Measurements from ENCODE around the gene ADORA1.

GRCh38 chr1:203097001-203097400 is 30.5 kb upstream of the ADORA1 start:
- TF ChIP-seq, protein P1, sequence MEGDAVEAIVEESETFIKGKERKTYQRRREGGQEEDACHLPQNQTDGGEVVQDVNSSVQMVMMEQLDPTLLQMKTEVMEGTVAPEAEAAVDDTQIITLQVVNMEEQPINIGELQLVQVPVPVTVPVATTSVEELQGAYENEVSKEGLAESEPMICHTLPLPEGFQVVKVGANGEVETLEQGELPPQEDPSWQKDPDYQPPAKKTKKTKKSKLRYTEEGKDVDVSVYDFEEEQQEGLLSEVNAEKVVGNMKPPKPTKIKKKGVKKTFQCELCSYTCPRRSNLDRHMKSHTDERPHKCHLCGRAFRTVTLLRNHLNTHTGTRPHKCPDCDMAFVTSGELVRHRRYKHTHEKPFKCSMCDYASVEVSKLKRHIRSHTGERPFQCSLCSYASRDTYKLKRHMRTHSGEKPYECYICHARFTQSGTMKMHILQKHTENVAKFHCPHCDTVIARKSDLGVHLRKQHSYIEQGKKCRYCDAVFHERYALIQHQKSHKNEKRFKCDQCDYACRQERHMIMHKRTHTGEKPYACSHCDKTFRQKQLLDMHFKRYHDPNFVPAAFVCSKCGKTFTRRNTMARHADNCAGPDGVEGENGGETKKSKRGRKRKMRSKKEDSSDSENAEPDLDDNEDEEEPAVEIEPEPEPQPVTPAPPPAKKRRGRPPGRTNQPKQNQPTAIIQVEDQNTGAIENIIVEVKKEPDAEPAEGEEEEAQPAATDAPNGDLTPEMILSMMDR (IDR thresholded peaks at IDR 0.05 in 2 of 3, conservative IDR thresholded peaks at IDR 0.05 in 1 of 3; ENCODE audit: control insufficient read depth in 2 of 3, extremely low read depth in 1 of 3, insufficient read depth in 1 of 3, low read depth in 3 of 3, low read length in 3 of 3), result no peak
- TF ChIP-seq TARDBP (IDR thresholded peaks at IDR 0.05; ENCODE audit: borderline replicate concordance) (no peak), MAX (IDR thresholded peaks at IDR 0.05; ENCODE audit: low read depth, low read length) (no peak), POLR2A (IDR thresholded peaks at IDR 0.05; ENCODE audit: low read depth, low read length) (no peak), CBFB (IDR thresholded peaks at IDR 0.05; ENCODE audit: low read depth) (no peak), SP1 (IDR thresholded peaks at IDR 0.05; ENCODE audit: low read depth, low read length) (no peak)
- TF ChIP-seq, protein P2, sequence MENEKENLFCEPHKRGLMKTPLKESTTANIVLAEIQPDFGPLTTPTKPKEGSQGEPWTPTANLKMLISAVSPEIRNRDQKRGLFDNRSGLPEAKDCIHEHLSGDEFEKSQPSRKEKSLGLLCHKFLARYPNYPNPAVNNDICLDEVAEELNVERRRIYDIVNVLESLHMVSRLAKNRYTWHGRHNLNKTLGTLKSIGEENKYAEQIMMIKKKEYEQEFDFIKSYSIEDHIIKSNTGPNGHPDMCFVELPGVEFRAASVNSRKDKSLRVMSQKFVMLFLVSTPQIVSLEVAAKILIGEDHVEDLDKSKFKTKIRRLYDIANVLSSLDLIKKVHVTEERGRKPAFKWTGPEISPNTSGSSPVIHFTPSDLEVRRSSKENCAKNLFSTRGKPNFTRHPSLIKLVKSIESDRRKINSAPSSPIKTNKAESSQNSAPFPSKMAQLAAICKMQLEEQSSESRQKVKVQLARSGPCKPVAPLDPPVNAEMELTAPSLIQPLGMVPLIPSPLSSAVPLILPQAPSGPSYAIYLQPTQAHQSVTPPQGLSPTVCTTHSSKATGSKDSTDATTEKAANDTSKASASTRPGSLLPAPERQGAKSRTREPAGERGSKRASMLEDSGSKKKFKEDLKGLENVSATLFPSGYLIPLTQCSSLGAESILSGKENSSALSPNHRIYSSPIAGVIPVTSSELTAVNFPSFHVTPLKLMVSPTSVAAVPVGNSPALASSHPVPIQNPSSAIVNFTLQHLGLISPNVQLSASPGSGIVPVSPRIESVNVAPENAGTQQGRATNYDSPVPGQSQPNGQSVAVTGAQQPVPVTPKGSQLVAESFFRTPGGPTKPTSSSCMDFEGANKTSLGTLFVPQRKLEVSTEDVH (IDR thresholded peaks at IDR 0.05; ENCODE audit: low read depth, partially characterized antibody), result no peak

Measured in GM12878 (cell line).